H1 (cell line): Measurements from ENCODE around the gene NCF2. TPM values are rescaled to one million over a fixed set of nuclear protein-coding genes. Genes with fewer than 3 reads are reported as not detected.
"Not testable (repeated sequence)": the region's sequence is repeated elsewhere in the genome, so short reads cannot be mapped to it uniquely, and the experiment has no call there.

Experiments used
- CTCF ChIA-PET: fragments of 300-600 bp; sonication (Branson Sonifier 250); formaldehyde crosslinking; loops from one replicate; lab custom pipeline; 2021; ENCODE audit not compliant: partially characterized antibody; lab: Charles Lee
- POLR2A ChIA-PET: fragments of 300-600 bp; sonication (Branson Sonifier 250); formaldehyde crosslinking; loops from one replicate; lab custom pipeline; 2021; ENCODE audit warnings: inconsistent platforms; ENCODE audit not compliant: partially characterized antibody; lab: Charles Lee
- DNase-seq, 2 experiments: peaks; one replicate each; pipeline versions ENCODE4 v3.0.0 to v3.0.0-alpha.2; 2010 to 2022; ENCODE audit warnings: low spot score in 2 of 2, low read depth in 1 of 2, mixed read lengths in 1 of 2
- FAIRE-seq: peaks from 2 replicates; lab custom pipeline; 2011; peaks lifted over from hg19 to GRCh38; lab: Jason Lieb, UNC
- H2AFZ ChIP-seq: 2 replicates; pipeline ENCODE4 v1.8.1; 2012; ENCODE audit warnings: low read length, inconsistent platforms
- H2AK5ac ChIP-seq: 2 replicates; pipeline ENCODE4 v1.6.1; 2013; ENCODE audit warnings: low read depth, low read length
- H2BK120ac ChIP-seq: replicated peaks from 2 replicates; pipeline ENCODE3; 2013; ENCODE audit warnings: low read depth, low read length, inconsistent platforms
- H2BK12ac ChIP-seq: 2 replicates; pipeline ENCODE4 v1.6.1; 2013; ENCODE audit warnings: low read depth, low read length
- H2BK15ac ChIP-seq: 2 replicates; pipeline ENCODE4 v1.6.1; 2013; ENCODE audit warnings: low read length
- H2BK20ac ChIP-seq: 2 replicates; pipeline ENCODE4 v1.6.1; 2013; ENCODE audit warnings: low read length
- H2BK5ac ChIP-seq: 2 replicates; pipeline ENCODE4 v1.6.1; 2013; ENCODE audit warnings: low read depth, low read length
- H3K14ac ChIP-seq: 2 replicates; pipeline ENCODE4 v1.6.1; 2013; ENCODE audit warnings: inconsistent platforms; ENCODE audit not compliant: insufficient read length
- H3K18ac ChIP-seq: 2 replicates; pipeline ENCODE4 v1.6.1; 2013; ENCODE audit warnings: low read length; ENCODE audit errors: extremely low read depth
- H3K23ac ChIP-seq: 2 replicates; pipeline ENCODE4 v1.6.1; 2013; ENCODE audit warnings: inconsistent platforms; ENCODE audit not compliant: insufficient read length
- H3K23me2 ChIP-seq: 2 replicates; pipeline ENCODE4 v1.6.1; 2013; ENCODE audit warnings: low read depth, low read length
- H3K27ac ChIP-seq: 2 replicates; pipeline ENCODE4 v1.6.1; 2011; ENCODE audit warnings: low read depth, low read length, inconsistent platforms
- H3K27me3 ChIP-seq, 4 experiments: replicated peaks in 1 of 4; 1 replicate in 1 of 4; 2 replicates in 3 of 4; pipeline versions ENCODE4 v1.6.1 to v1.8.1; 2011 to 2013; ENCODE audit warnings: low read length in 3 of 4, mild to moderate bottlenecking in 3 of 4, inconsistent platforms in 2 of 4, mixed read lengths in 2 of 4, moderate library complexity in 1 of 4; ENCODE audit not compliant: control insufficient read depth in 3 of 4, insufficient read depth in 3 of 4; ENCODE audit errors: extremely low read depth in 1 of 4
- H3K36me3 ChIP-seq, 4 experiments: 2 replicates each; pipeline versions ENCODE4 v1.6.1 to v1.8.1; 2011 to 2013; ENCODE audit warnings: mild to moderate bottlenecking in 4 of 4, low read length in 3 of 4, moderate library complexity in 2 of 4, control low read depth in 1 of 4, inconsistent platforms in 1 of 4; ENCODE audit not compliant: insufficient read depth in 4 of 4, control insufficient read depth in 2 of 4
- H3K4ac ChIP-seq: replicated peaks from 2 replicates; pipeline ENCODE3; 2013; ENCODE audit warnings: low read length, low read depth, mixed read lengths, inconsistent platforms; ENCODE audit not compliant: insufficient read length
- H3K4me1 ChIP-seq, 4 experiments: replicated peaks in 1 of 4; 1 replicate in 1 of 4; 2 replicates in 3 of 4; pipeline versions ENCODE4 v1.6.1 to v1.8.1; 2011 to 2013; ENCODE audit warnings: low read length in 3 of 4, inconsistent platforms in 2 of 4, mixed read lengths in 1 of 4; ENCODE audit not compliant: insufficient read depth in 4 of 4, control insufficient read depth in 3 of 4
- H3K4me2 ChIP-seq, 2 experiments: 2 replicates each; pipeline versions ENCODE4 v1.6.1 to v1.8.1; 2011 to 2013; ENCODE audit warnings: low read depth in 2 of 2, low read length in 2 of 2, control low read depth in 1 of 2, inconsistent platforms in 1 of 2, mild to moderate bottlenecking in 1 of 2; ENCODE audit not compliant: insufficient read depth in 1 of 2
- H3K4me3 ChIP-seq, 4 experiments: fragments of 200-600, 300-600 bp in 1 of 4; sonication (generic), shearing (Covaris generic), sonication (Bioruptor Twin) in 1 of 4; 2 replicates each; pipeline versions ENCODE4 v1.5.1 to v1.8.1; 2011 to 2016; ENCODE audit warnings: low read length in 4 of 4, low read depth in 3 of 4, control low read depth in 2 of 4, inconsistent platforms in 2 of 4, mild to moderate bottlenecking in 2 of 4, mixed read lengths in 1 of 4, moderate library complexity in 1 of 4; ENCODE audit not compliant: insufficient read depth in 2 of 4; ENCODE audit errors: extremely low read depth in 1 of 4
- H3K56ac ChIP-seq: replicated peaks from 2 replicates; pipeline ENCODE3; 2013; ENCODE audit warnings: low read depth, mild to moderate bottlenecking, mixed read lengths, low read length, inconsistent platforms; ENCODE audit not compliant: insufficient read length
- H3K79me1 ChIP-seq: 2 replicates; pipeline ENCODE4 v1.6.1; 2013; ENCODE audit warnings: low read depth, low read length, control low read depth
- H3K79me2 ChIP-seq, 2 experiments: 2 replicates each; pipeline versions ENCODE4 v1.6.1 to v1.8.1; 2012 to 2013; ENCODE audit warnings: low read length in 2 of 2, mild to moderate bottlenecking in 2 of 2, inconsistent platforms in 1 of 2; ENCODE audit not compliant: insufficient read depth in 2 of 2, control insufficient read depth in 1 of 2
- H3K9ac ChIP-seq, 4 experiments: replicated peaks in 1 of 4; 1 replicate in 1 of 4; 2 replicates in 3 of 4; pipeline versions ENCODE4 v1.6.1 to v1.8.1; 2011 to 2013; ENCODE audit warnings: low read depth in 3 of 4, low read length in 3 of 4, control low read depth in 2 of 4, mild to moderate bottlenecking in 2 of 4, moderate library complexity in 2 of 4, inconsistent platforms in 1 of 4; ENCODE audit errors: extremely low read depth in 1 of 4
- H3K9me3 ChIP-seq, 2 experiments: 2 replicates each; pipeline versions ENCODE4 v1.6.1 to v1.8.1; 2012 to 2013; ENCODE audit warnings: mild to moderate bottlenecking in 2 of 2, moderate library complexity in 2 of 2, control low read depth in 1 of 2, inconsistent platforms in 1 of 2, low read depth in 1 of 2, low read length in 1 of 2, mixed read lengths in 1 of 2; ENCODE audit not compliant: insufficient read depth in 2 of 2
- H4K20me1 ChIP-seq, 2 experiments: replicated peaks in 1 of 2; 2 replicates each; pipeline versions ENCODE3 to v1.8.1; 2011 to 2013; ENCODE audit warnings: inconsistent platforms in 2 of 2, low read length in 2 of 2, mild to moderate bottlenecking in 1 of 2; ENCODE audit not compliant: insufficient read depth in 2 of 2, control insufficient read depth in 1 of 2
- H4K5ac ChIP-seq: 2 replicates; pipeline ENCODE4 v1.6.1; 2013; ENCODE audit warnings: low read length, low read depth, mixed read lengths, inconsistent platforms; ENCODE audit not compliant: insufficient read length
- H4K8ac ChIP-seq: 2 replicates; pipeline ENCODE4 v1.8.0; 2013; ENCODE audit warnings: mild to moderate bottlenecking, moderate library complexity, low read length, inconsistent platforms; ENCODE audit not compliant: insufficient read depth; ENCODE audit errors: extremely low read depth
- H4K91ac ChIP-seq: replicated peaks from 2 replicates; pipeline ENCODE3; 2013; ENCODE audit warnings: low read length, mixed read lengths, inconsistent platforms; ENCODE audit not compliant: insufficient read length
- WGBS, 2 experiments: shearing (Covaris generic) in 1 of 2; methylation state at CpG; one replicate each; pipeline versions ENCODE4 v1.1.6 to v1.1.7; 2013 to 2015; ENCODE audit warnings: low lambda C conversion rate in 2 of 2, mixed read lengths in 2 of 2, inconsistent platforms in 1 of 2, low coverage in 1 of 2, missing lambda C conversion rate in 1 of 2; ENCODE audit not compliant: insufficient replicate concordance in 2 of 2, insufficient coverage in 1 of 2, insufficient read length in 1 of 2; ENCODE audit errors: extremely low coverage in 1 of 2, missing lambda C conversion rate in 1 of 2; 5-methylcytosine and 5-hydroxymethylcytosine counted together
- polyA plus RNA-seq, 7 experiments: library from polyadenylated mRNA; depleted of rRNA in 3 of 7; stranded (reverse) in 5 of 7; unstranded in 2 of 7; fragments of >200 nt in 5 of 7; fragments of 200-250 nt in 2 of 7; gene quantifications; 1 replicate in 5 of 7; 2 replicates in 1 of 7; 4 replicates in 1 of 7; pipeline versions ENCODE4 v1.2.1 to v1.2.3, GENCODE V29; 2011 to 2013; ENCODE audit warnings: missing spikeins in 2 of 7, mixed read lengths in 2 of 7
- total RNA-seq: library from RNA; stranded (reverse); fragmentation: NEBNext Ultra II Directional; extraction: Animal tissue kit (Norgen Biotek cat#: 25700); gene quantifications from 2 replicates; pipeline ENCODE4 v1.2.1, GENCODE V29; 2021

Gene NCF2
- total and polyA plus RNA-seq, 2 of the 8 experiments (the other 6 are each of a cell fraction or from before 2014, with no cell fraction given), result not detected

GRCh38 chr1:183618202-183618601, 27.9 kb upstream of the NCF2 start:
- POLR2A ChIA-PET, H2BK5ac ChIP-seq, H3K14ac ChIP-seq, H3K27ac ChIP-seq, H4K8ac ChIP-seq, H3K23ac ChIP-seq, H2BK15ac ChIP-seq, H3K4me2 ChIP-seq, H3K18ac ChIP-seq, DNase-seq, H2BK20ac ChIP-seq, H3K4ac ChIP-seq, FAIRE-seq, H4K20me1 ChIP-seq, H3K79me2 ChIP-seq, H3K23me2 ChIP-seq, H2BK120ac ChIP-seq, H3K56ac ChIP-seq, H4K5ac ChIP-seq, H2BK12ac ChIP-seq, H2AK5ac ChIP-seq, H4K91ac ChIP-seq, H2AFZ ChIP-seq, H3K9me3 ChIP-seq, H3K9ac ChIP-seq, H3K36me3 ChIP-seq, H3K27me3 ChIP-seq, H3K4me3 ChIP-seq, H3K79me1 ChIP-seq, H3K4me1 ChIP-seq: not testable (repeated sequence)
- WGBS, 2 experiments, result 84% methylated on average over 5 of the region's 5 CpGs; no CpG with 5 or more reads in 1 of the 2 experiments
- CTCF ChIA-PET, result interaction anchor here (1.5 kb wide), 1 partner anchor 15 kb away, joined by 4 read pairs; no protein-coding TSS in a partner anchor

GRCh38 chr1:183612975-183613374, 22.7 kb upstream of the NCF2 start:
- H3K18ac ChIP-seq, POLR2A ChIA-PET, H3K9ac ChIP-seq, H3K9me3 ChIP-seq, H3K56ac ChIP-seq, H3K23me2 ChIP-seq, H3K14ac ChIP-seq, H2BK20ac ChIP-seq, H3K79me1 ChIP-seq, H3K79me2 ChIP-seq, H4K91ac ChIP-seq, H3K4me2 ChIP-seq, H3K23ac ChIP-seq, H3K4ac ChIP-seq, H2AFZ ChIP-seq, H3K27me3 ChIP-seq, H2BK120ac ChIP-seq, H2BK15ac ChIP-seq, H3K36me3 ChIP-seq, FAIRE-seq, CTCF ChIA-PET, H2AK5ac ChIP-seq, H3K4me1 ChIP-seq, DNase-seq, H2BK12ac ChIP-seq, H4K5ac ChIP-seq, H2BK5ac ChIP-seq, H3K27ac ChIP-seq, H4K8ac ChIP-seq, H4K20me1 ChIP-seq, H3K4me3 ChIP-seq: not testable (repeated sequence)
- 88% methylated on average over 3 of the region's 3 CpGs; no CpG with 5 or more reads in 1 of the 2 experiments for WGBS, 2 experiments
